K562 (cell line): ENCODE measurements around the gene ADAM10. TPM values are rescaled to one million over a fixed set of nuclear protein-coding genes. Genes with fewer than 3 reads are reported as not detected.

Source experiments
- ATAC-seq: fragments of 200-7000 bp; cut with Tn5 transposase; 3 replicates; pipeline ENCODE4 v1.9.1; 2020; ENCODE audit warnings: moderate library complexity
- BruUV-seq: library from RNA; stranded (reverse); fragments of 400-500 nt; replicated peaks from 2 replicates; lab custom pipeline; 2021; lab: Mats Ljungman, UMichigan
- CTCF ChIA-PET: fragments of 300-600 bp; formaldehyde crosslinking; extraction: SDS; loops from one replicate; lab custom pipeline; 2021; ENCODE audit warnings: low intra/inter-chr PET ratio; lab: Yijun Ruan, JAX
- POLR2A ChIA-PET: fragments of 300-600, 350-650 bp; sonication (Branson Sonifier 250); formaldehyde crosslinking; extraction: SDS; loops from one replicate; lab custom pipeline; 2021; ENCODE audit warnings: antibody characterized with exemption, inconsistent platforms; lab: Yijun Ruan, JAX
- DNase-seq, 4 experiments: peaks; one replicate each; pipeline versions ENCODE4 v3.0.0 to v3.0.0-alpha.2; 2011 to 2018; ENCODE audit warnings: low spot score in 3 of 4, mixed read lengths in 3 of 4; ENCODE audit errors: extremely low read depth in 1 of 4
- FAIRE-seq: peaks from 2 replicates; lab custom pipeline; 2011; peaks lifted over from hg19 to GRCh38; lab: Jason Lieb, UNC
- H2AFZ ChIP-seq: 2 replicates; pipeline ENCODE4 v1.6.0; 2011; ENCODE audit warnings: low read depth, low read length, control low read depth, inconsistent platforms
- H3K27ac ChIP-seq: fragments of 200-600 bp; 3 replicates; pipeline ENCODE4 v1.8.0; 2011; ENCODE audit warnings: low read depth, mild to moderate bottlenecking, control low read depth, inconsistent platforms, low read length, moderate library complexity, mixed read lengths; ENCODE audit errors: extremely low read depth
- H3K27me3 ChIP-seq, 2 experiments: fragments of 300-600 bp in 1 of 2; 2 replicates in 1 of 2; 3 replicates in 1 of 2; pipeline versions ENCODE4 v1.6.0 to v1.8.0; 2011; ENCODE audit warnings: inconsistent platforms in 2 of 2, low read length in 2 of 2, mild to moderate bottlenecking in 1 of 2, mixed read lengths in 1 of 2, moderate library complexity in 1 of 2; ENCODE audit not compliant: control insufficient read depth in 2 of 2, insufficient read depth in 2 of 2
- H3K36me3 ChIP-seq: fragments of 300-600 bp; 3 replicates; pipeline ENCODE4 v1.8.0; 2011; ENCODE audit warnings: mild to moderate bottlenecking, low read length, inconsistent platforms; ENCODE audit not compliant: control insufficient read depth, insufficient read depth
- H3K4me1 ChIP-seq, 2 experiments: fragments of 200-600 bp in 1 of 2; replicated peaks in 1 of 2; 2 replicates in 1 of 2; 3 replicates in 1 of 2; pipeline versions ENCODE4 v1.5.1 to v1.8.0; 2011; ENCODE audit warnings: inconsistent platforms in 2 of 2, low read length in 2 of 2, mild to moderate bottlenecking in 1 of 2, mixed read lengths in 1 of 2, moderate library complexity in 1 of 2; ENCODE audit not compliant: control insufficient read depth in 2 of 2, insufficient read depth in 2 of 2
- H3K4me2 ChIP-seq: 2 replicates; pipeline ENCODE4 v1.6.1; 2011; ENCODE audit warnings: low read length, control low read depth, inconsistent platforms, mixed read lengths; ENCODE audit not compliant: insufficient read depth
- H3K4me3 ChIP-seq: fragments of 200-600 bp; sonication (generic), shearing (Covaris generic); 2 replicates; pipeline ENCODE4 v1.5.1; 2016; ENCODE audit warnings: control low read depth, inconsistent platforms
- H3K79me2 ChIP-seq: fragments of 200-600 bp; 3 replicates; pipeline ENCODE4 v1.8.0; 2011; ENCODE audit warnings: low read length, inconsistent platforms; ENCODE audit not compliant: control insufficient read depth, insufficient read depth
- H3K9ac ChIP-seq, 2 experiments: 2 replicates each; pipeline versions ENCODE4 v1.6.0 to v1.6.1; 2011; ENCODE audit warnings: low read depth in 2 of 2, low read length in 2 of 2, control low read depth in 1 of 2, inconsistent platforms in 1 of 2, mild to moderate bottlenecking in 1 of 2, mixed read lengths in 1 of 2; ENCODE audit not compliant: insufficient read depth in 1 of 2
- H3K9me1 ChIP-seq: one replicate; pipeline ENCODE4 v1.6.0; 2011; ENCODE audit warnings: inconsistent platforms, mild to moderate bottlenecking, low read length, moderate library complexity; ENCODE audit not compliant: control insufficient read depth, insufficient read depth
- H3K9me3 ChIP-seq: replicated peaks from 2 replicates; pipeline ENCODE4 v1.5.1; 2011; ENCODE audit warnings: low read depth, low read length, inconsistent platforms; ENCODE audit not compliant: control insufficient read depth, insufficient read depth
- H4K20me1 ChIP-seq: replicated peaks from 2 replicates; pipeline ENCODE4 v1.6.1; 2011; ENCODE audit warnings: low read length, inconsistent platforms, mixed read lengths; ENCODE audit not compliant: control insufficient read depth, insufficient read depth
- FIP1L1 ChIP-seq: fragments of 200-400 bp; formaldehyde crosslinking; IDR thresholded peaks from 2 replicates; pipeline ENCODE4 v1.6.1; 2018; ENCODE audit warnings: mild to moderate bottlenecking, low read depth, low read length; ENCODE audit not compliant: poor library complexity, severe bottlenecking
- HDAC2 ChIP-seq: fragments of 450-650 bp; IDR thresholded peaks from 2 replicates; pipeline ENCODE4 v1.6.1; 2016; ENCODE audit warnings: mild to moderate bottlenecking
- NRF1 ChIP-seq, 2 experiments: fragments of 450-650 bp; IDR thresholded peaks in 1 of 2; conservative IDR thresholded peaks in 1 of 2; 2 replicates each; pipeline ENCODE4 v1.6.1; 2014; ENCODE audit warnings: mild to moderate bottlenecking in 2 of 2
- POLR2AphosphoS5 ChIP-seq: IDR thresholded peaks from 2 replicates; pipeline ENCODE4 v1.6.1; 2011; ENCODE audit warnings: mild to moderate bottlenecking, low read depth, low read length, moderate library complexity; ENCODE audit not compliant: control insufficient read depth, insufficient read depth
- RB1 ChIP-seq: fragments of 450-650 bp; IDR thresholded peaks from 2 replicates; pipeline ENCODE4 v1.6.1; 2017; ENCODE audit warnings: low read depth, mild to moderate bottlenecking
- RBBP5 ChIP-seq: fragments of 200-600 bp; sonication (generic); IDR thresholded peaks from 2 replicates; pipeline ENCODE4 v1.6.1; 2012; ENCODE audit warnings: borderline replicate concordance, mild to moderate bottlenecking, low read length, control low read depth, inconsistent platforms; ENCODE audit not compliant: insufficient read depth, poor library complexity, severe bottlenecking
- SMARCE1 ChIP-seq: fragments of 450-650 bp; IDR thresholded peaks from 2 replicates; pipeline ENCODE4 v1.7.1; 2016; ENCODE audit warnings: mild to moderate bottlenecking
- SOX6 ChIP-seq: fragments of 450-650 bp; IDR thresholded peaks from 2 replicates; pipeline ENCODE4 v1.6.1; 2014; ENCODE audit warnings: mild to moderate bottlenecking
- SPI1 ChIP-seq: IDR thresholded peaks from 2 replicates; pipeline ENCODE4 v1.6.1; 2011; ENCODE audit warnings: low read depth, low read length, control low read depth, borderline replicate concordance
- TRIM24 ChIP-seq, 2 experiments: fragments of 450-650 bp; IDR thresholded peaks; 2 replicates each; pipeline ENCODE4 v1.6.1; 2016
- WHSC1 ChIP-seq: IDR thresholded peaks from one replicate; pipeline ENCODE4 v1.6.1; 2012; ENCODE audit warnings: low read length, control low read depth, inconsistent platforms
- YY1 ChIP-seq, 3 experiments: IDR thresholded peaks; 2 replicates each; pipeline ENCODE4 v1.6.1; 2011; ENCODE audit warnings: low read length in 2 of 3, mild to moderate bottlenecking in 2 of 3, moderate library complexity in 2 of 3, borderline replicate concordance in 1 of 3, control low read depth in 1 of 3, low read depth in 1 of 3; ENCODE audit not compliant: insufficient read depth in 3 of 3, insufficient replicate concordance in 2 of 3, control insufficient read depth in 1 of 3, insufficient read length in 1 of 3; ENCODE audit errors: extremely low read depth in 1 of 3
- WGBS: fragments of 100-300 bp; shearing (Covaris generic); methylation state at CpG from one replicate; pipeline ENCODE4 v1.1.6; 2016; ENCODE audit warnings: low coverage, mixed read lengths; ENCODE audit not compliant: insufficient coverage; ENCODE audit errors: missing lambda C conversion rate; 5-methylcytosine and 5-hydroxymethylcytosine counted together
- in situ Hi-C: fragments of 300-500 bp; cut with MboI; formaldehyde crosslinking; loops from 4 replicates; pipeline ENCODE4 v1.15.0; 2018; ENCODE audit warnings: inconsistent platforms, mixed read lengths
- intact Hi-C: fragments of 100-400 bp; cut with micrococcal nuclease; formaldehyde crosslinking; loops from 2 replicates; pipeline ENCODE4 v1.14.2; 2022
- polyA plus RNA-seq, 8 experiments: library from polyadenylated mRNA; depleted of rRNA in 4 of 8; stranded (reverse) in 5 of 8; unstranded in 3 of 8; fragments of >200 nt; fragmentation: Nextera tagmentation in 2 of 8; fragmentation: Illumina TruSeq in 1 of 8; extraction: Ambion mirVana in 2 of 8; extraction: Trizol in 1 of 8; gene quantifications; 2 replicates each; pipeline versions ENCODE4 v1.2.1 to v1.2.3, GENCODE V29; 2011 to 2014; ENCODE audit warnings: inconsistent platforms in 1 of 8, missing spikeins in 1 of 8
- total RNA-seq, 7 experiments: library from RNA; depleted of rRNA in 6 of 7; stranded (reverse); fragments of >200 nt in 6 of 7; fragmentation: Illumina TruSeq in 2 of 7; extraction: Trizol in 2 of 7; gene quantifications; 2 replicates each; pipeline versions ENCODE4 v1.2.1 to v1.2.3, GENCODE V29; 2011 to 2021; ENCODE audit warnings: low replicate concordance in 1 of 7
- TF ChIP-seq, protein P1 (sequence below), 2 experiments: IDR thresholded peaks; 2 replicates each; pipeline ENCODE4 v1.6.1; 2011; ENCODE audit warnings: borderline replicate concordance in 1 of 2, control low read depth in 1 of 2, low read depth in 1 of 2, low read length in 1 of 2, mild to moderate bottlenecking in 1 of 2, mixed read lengths in 1 of 2, moderate library complexity in 1 of 2; ENCODE audit not compliant: insufficient read depth in 1 of 2, insufficient read length in 1 of 2, poor library complexity in 1 of 2, severe bottlenecking in 1 of 2; ENCODE audit errors: extremely low read depth in 1 of 2
- TF ChIP-seq, protein P2 (sequence below): sonication (generic); formaldehyde crosslinking; IDR thresholded peaks from 2 replicates; pipeline ENCODE4 v1.8.0; 2023; ENCODE audit warnings: mild to moderate bottlenecking, missing genetic modification reagents

The ADAM10 gene
- total and polyA plus RNA-seq, 9 of the 15 experiments (the other 6 are each of a cell fraction or from before 2014, with no cell fraction given): 11.9 to 152 (median 57.3) TPM

DNA sequence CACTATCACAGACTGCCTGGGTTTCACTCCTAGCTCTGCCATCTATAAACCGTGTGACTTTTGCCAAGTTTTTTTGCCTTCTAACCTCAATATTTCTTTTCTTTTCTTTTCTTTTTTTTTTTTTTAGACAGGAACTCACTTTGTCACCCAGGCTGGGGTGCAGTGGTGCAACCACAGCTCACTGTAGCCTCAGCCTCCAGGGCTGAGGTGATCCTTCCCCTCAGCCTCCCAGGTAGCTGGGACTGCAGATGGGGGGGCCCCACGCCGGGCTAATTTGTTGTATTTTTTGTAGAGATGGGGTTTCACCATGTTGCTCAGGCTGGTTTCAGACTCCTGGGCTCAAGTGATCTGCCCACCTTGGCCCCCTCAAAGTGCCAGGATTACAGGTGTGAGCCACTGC lies 3.2 kb upstream of the ADAM10 start (continued):
- no peak for TF ChIP-seq FIP1L1

DNA sequence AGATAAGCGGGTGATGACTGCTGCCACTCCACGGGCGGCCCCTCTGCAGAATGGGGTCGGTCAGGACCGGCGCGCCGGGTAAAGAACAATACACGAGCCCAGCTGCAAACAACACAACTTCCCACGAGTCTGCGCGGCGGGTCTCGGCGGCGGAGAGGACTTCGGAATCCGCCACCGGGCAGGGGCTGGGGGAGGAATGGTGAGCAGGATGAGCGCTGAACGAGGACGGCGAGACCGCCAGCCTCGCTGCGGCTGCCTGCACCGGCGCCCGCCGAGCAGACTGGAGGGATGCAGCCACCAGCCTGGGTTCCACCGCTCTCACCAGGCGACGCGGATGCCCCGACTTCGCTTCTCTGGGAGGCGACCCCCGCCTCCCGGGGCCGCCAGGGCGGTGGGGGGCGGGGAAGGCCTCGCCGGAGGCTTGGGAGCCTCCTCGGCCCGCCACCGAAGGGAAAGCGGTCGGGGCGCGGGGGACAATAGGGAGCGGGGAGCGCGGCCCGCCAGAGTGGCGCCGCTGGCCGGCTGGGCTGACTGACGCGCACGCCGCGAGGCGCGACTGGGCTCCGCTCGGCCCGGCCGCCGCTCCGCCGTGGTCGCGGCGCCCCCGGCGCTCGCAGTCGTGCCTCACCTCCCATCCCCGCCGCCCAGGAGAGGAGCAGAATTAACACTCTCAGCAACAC lies 515 bp downstream of the ADAM10 start:
- no peaks in the 10 kb centered on the region for H3K9me1 ChIP-seq
- no peaks in the 10 kb centered on the region; the same call in 2 of the 3 replicates for H3K36me3 ChIP-seq
- peaks cover 56% of the 10 kb centered on the region for H3K79me2 ChIP-seq
- peak overlapping the region; percentile 79 to 99 for H3K9ac ChIP-seq
- H3K27me3 ChIP-seq: no peaks in the 10 kb centered on the region
- H4K20me1 ChIP-seq: peaks cover 4% of the 10 kb centered on the region; the same call in 1 of the 2 replicates
- FAIRE-seq (no peak), ATAC-seq (peak; percentile 74), DNase-seq (peak; percentile 56 to 77 (median 59))
- peak overlapping the region; percentile 89 for H3K4me3 ChIP-seq
- peak overlapping the region; percentile 88 for H2AFZ ChIP-seq
- ChIA-PET POLR2A (interaction anchor here (0.8 to 2.3 kb wide), 4 partner anchors 9 to 253 kb away, joined by 4 to 29 read pairs (median 8); partner anchors contain the start of gene MINDY2), CTCF (no interaction called here)
- H3K27ac ChIP-seq: peak overlapping the region; percentile 92
- in situ Hi-C loops (loop anchor here (10.0 kb wide), 1 partner anchor 314 kb away; the partner anchor contains the start of gene LIPC), intact Hi-C loops (loop anchor here (5.0 kb wide), 1 partner anchor 202 kb away; no protein-coding TSS in a partner anchor)
- peak overlapping the region; percentile 94 for H3K4me2 ChIP-seq
- H3K4me1 ChIP-seq: peaks cover 5 to 13% of the 10 kb centered on the region in 2 experiments; a peak in 4 of 5 replicates
- H3K9me3 ChIP-seq: no peaks in the 10 kb centered on the region
- BruUV-seq: no TSS peak
- WGBS: 1% methylated on average over 48 of the region's 81 CpGs
- TF ChIP-seq RBBP5 (peak; percentile 85), NRF1 (conservative IDR thresholded peaks at IDR 0.05 in 1 of 2, IDR thresholded peaks at IDR 0.05 in 1 of 2) (peak; percentile 81 to 84), POLR2AphosphoS5 (no peak), WHSC1 (no peak), RB1 (peak; percentile 51; the same call in 1 of the 2 replicates), YY1 (IDR thresholded peaks at IDR 0.05; ENCODE audit: borderline replicate concordance in 1 of 3, control insufficient read depth in 1 of 3, extremely low read depth in 1 of 3, insufficient read depth in 3 of 3, insufficient read length in 1 of 3, insufficient replicate concordance in 2 of 3, low read depth in 1 of 3, low read length in 2 of 3) (peak in 1 of 3 experiments; percentile 22), HDAC2 (no peak; the same call in 1 of the 2 replicates), TRIM24 (IDR thresholded peaks at IDR 0.05) (0 out of 4 replicates have a peak, but pooled peaks of 1 of the 2 experiments have one; percentile 9), SOX6 (no peak), SPI1 (no peak), SMARCE1 (0 out of 2 replicates have a peak, but pooled peaks have one; percentile 20)
- TF ChIP-seq, protein P1, sequence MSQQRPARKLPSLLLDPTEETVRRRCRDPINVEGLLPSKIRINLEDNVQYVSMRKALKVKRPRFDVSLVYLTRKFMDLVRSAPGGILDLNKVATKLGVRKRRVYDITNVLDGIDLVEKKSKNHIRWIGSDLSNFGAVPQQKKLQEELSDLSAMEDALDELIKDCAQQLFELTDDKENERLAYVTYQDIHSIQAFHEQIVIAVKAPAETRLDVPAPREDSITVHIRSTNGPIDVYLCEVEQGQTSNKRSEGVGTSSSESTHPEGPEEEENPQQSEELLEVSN (IDR thresholded peaks at IDR 0.05; ENCODE audit: borderline replicate concordance in 1 of 2, extremely low read depth in 1 of 2, insufficient read depth in 1 of 2, insufficient read length in 1 of 2, low read depth in 1 of 2, low read length in 1 of 2, poor library complexity in 1 of 2, severe bottlenecking in 1 of 2): peak; percentile 13 to 43
- TF ChIP-seq, protein P2, sequence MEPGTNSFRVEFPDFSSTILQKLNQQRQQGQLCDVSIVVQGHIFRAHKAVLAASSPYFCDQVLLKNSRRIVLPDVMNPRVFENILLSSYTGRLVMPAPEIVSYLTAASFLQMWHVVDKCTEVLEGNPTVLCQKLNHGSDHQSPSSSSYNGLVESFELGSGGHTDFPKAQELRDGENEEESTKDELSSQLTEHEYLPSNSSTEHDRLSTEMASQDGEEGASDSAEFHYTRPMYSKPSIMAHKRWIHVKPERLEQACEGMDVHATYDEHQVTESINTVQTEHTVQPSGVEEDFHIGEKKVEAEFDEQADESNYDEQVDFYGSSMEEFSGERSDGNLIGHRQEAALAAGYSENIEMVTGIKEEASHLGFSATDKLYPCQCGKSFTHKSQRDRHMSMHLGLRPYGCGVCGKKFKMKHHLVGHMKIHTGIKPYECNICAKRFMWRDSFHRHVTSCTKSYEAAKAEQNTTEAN (CRISPR knock-in tag): no peak
